WTC11 (cell line): ENCODE data around the gene SDE2.

Experiments
- ATF1 ChIP-seq: sonication (generic); formaldehyde crosslinking; IDR thresholded peaks from 2 replicates; pipeline ENCODE4 v1.8.1; 2023; ENCODE audit warnings: mild to moderate bottlenecking, moderate library complexity, missing genetic modification reagents
- NR2C2 ChIP-seq: sonication (generic); formaldehyde crosslinking; IDR thresholded peaks from 2 replicates; pipeline ENCODE4 v1.8.0; 2022; ENCODE audit warnings: mild to moderate bottlenecking, missing genetic modification reagents
- NR3C1 ChIP-seq: sonication (generic); formaldehyde crosslinking; conservative IDR thresholded peaks from 2 replicates; pipeline ENCODE4 v1.8.1; 2023; ENCODE audit warnings: low read depth, mild to moderate bottlenecking, missing genetic modification reagents
- OVOL2 ChIP-seq: fragments of 250-450 bp; sonication (Bioruptor Pico); IDR thresholded peaks from 2 replicates; pipeline ENCODE4 v1.9.0; 2021; ENCODE audit warnings: mild to moderate bottlenecking, borderline replicate concordance
- SP1 ChIP-seq: sonication (generic); formaldehyde crosslinking; conservative IDR thresholded peaks from 2 replicates; pipeline ENCODE4 v1.8.1; 2022; ENCODE audit warnings: missing genetic modification reagents
- TEAD4 ChIP-seq: sonication (generic); formaldehyde crosslinking; IDR thresholded peaks from 2 replicates; pipeline ENCODE4 v1.8.0; 2022; ENCODE audit warnings: mild to moderate bottlenecking, missing genetic modification reagents
- TP53 ChIP-seq: sonication (generic); formaldehyde crosslinking; IDR thresholded peaks from 2 replicates; pipeline ENCODE4 v1.8.1; 2023; ENCODE audit warnings: mild to moderate bottlenecking, missing genetic modification reagents
- ZNF423 ChIP-seq: fragments of 250-450 bp; sonication (Bioruptor Pico); IDR thresholded peaks from 2 replicates; pipeline ENCODE4 v2.1.2; 2022; ENCODE audit warnings: mild to moderate bottlenecking, moderate library complexity
- TF ChIP-seq, protein P1 (sequence below): fragments of 200-600 bp; IDR thresholded peaks from 2 replicates; pipeline ENCODE4 v1.8.0; 2022; ENCODE audit warnings: antibody characterized with exemption
- TF ChIP-seq, protein P2 (sequence below): fragments of 250-450 bp; sonication (Bioruptor Pico); IDR thresholded peaks from 2 replicates; pipeline ENCODE4 v1.9.0; 2021; ENCODE audit warnings: moderate library complexity, mild to moderate bottlenecking, inconsistent platforms, borderline replicate concordance
- TF ChIP-seq, protein P3 (sequence below): sonication (generic); formaldehyde crosslinking; IDR thresholded peaks from 2 replicates; pipeline ENCODE4 v1.8.1; 2023; ENCODE audit warnings: mild to moderate bottlenecking, missing genetic modification reagents
- TF ChIP-seq, protein P4 (sequence below): sonication (generic); formaldehyde crosslinking; IDR thresholded peaks from 2 replicates; pipeline ENCODE4 v1.8.1; 2023; ENCODE audit warnings: mild to moderate bottlenecking, missing genetic modification reagents, borderline replicate concordance
- TF ChIP-seq, protein P5 (sequence below): sonication (generic); formaldehyde crosslinking; IDR thresholded peaks from 2 replicates; pipeline ENCODE4 v1.8.1; 2022; ENCODE audit warnings: missing genetic modification reagents, borderline replicate concordance

DNA sequence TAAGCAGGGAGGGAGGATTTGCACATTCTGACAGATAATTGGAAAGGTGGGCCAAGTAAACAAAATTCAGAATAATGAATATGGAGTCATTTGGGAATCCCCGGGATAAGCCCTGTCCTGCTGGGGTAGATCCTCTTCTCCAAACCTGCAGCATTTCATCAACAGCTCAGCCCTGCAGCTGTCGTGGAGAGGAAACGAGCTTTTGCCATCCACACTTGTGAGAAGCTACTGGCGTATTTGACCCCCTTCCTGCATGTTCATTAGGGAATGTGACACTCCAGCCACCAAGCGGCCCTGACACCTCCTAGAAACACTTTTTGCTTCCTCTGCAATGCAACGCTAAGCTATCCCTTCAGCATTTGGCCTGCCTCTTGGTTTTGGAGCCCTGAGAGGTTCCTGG lies 50.1 kb downstream of the SDE2 start:
- TF ChIP-seq, protein P1, sequence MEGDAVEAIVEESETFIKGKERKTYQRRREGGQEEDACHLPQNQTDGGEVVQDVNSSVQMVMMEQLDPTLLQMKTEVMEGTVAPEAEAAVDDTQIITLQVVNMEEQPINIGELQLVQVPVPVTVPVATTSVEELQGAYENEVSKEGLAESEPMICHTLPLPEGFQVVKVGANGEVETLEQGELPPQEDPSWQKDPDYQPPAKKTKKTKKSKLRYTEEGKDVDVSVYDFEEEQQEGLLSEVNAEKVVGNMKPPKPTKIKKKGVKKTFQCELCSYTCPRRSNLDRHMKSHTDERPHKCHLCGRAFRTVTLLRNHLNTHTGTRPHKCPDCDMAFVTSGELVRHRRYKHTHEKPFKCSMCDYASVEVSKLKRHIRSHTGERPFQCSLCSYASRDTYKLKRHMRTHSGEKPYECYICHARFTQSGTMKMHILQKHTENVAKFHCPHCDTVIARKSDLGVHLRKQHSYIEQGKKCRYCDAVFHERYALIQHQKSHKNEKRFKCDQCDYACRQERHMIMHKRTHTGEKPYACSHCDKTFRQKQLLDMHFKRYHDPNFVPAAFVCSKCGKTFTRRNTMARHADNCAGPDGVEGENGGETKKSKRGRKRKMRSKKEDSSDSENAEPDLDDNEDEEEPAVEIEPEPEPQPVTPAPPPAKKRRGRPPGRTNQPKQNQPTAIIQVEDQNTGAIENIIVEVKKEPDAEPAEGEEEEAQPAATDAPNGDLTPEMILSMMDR: no peak
- TF ChIP-seq, protein P2, sequence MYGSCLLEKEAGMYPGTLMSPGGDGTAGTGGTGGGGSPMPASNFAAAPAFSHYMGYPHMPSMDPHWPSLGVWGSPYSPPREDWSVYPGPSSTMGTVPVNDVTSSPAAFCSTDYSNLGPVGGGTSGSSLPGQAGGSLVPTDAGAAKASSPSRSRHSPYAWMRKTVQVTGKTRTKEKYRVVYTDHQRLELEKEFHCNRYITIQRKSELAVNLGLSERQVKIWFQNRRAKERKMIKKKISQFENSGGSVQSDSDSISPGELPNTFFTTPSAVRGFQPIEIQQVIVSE (CRISPR knock-in tag): no peak
- TF ChIP-seq OVOL2: no peak
- no peak for TF ChIP-seq NR2C2 (CRISPR knock-in tag)
- no peak for TF ChIP-seq TEAD4 (CRISPR knock-in tag)
- no peak for TF ChIP-seq NR3C1 (CRISPR knock-in tag)
- no peak for TF ChIP-seq SP1 (CRISPR knock-in tag)
- TF ChIP-seq, protein P3, sequence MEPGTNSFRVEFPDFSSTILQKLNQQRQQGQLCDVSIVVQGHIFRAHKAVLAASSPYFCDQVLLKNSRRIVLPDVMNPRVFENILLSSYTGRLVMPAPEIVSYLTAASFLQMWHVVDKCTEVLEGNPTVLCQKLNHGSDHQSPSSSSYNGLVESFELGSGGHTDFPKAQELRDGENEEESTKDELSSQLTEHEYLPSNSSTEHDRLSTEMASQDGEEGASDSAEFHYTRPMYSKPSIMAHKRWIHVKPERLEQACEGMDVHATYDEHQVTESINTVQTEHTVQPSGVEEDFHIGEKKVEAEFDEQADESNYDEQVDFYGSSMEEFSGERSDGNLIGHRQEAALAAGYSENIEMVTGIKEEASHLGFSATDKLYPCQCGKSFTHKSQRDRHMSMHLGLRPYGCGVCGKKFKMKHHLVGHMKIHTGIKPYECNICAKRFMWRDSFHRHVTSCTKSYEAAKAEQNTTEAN (CRISPR knock-in tag): no peak
- TF ChIP-seq, protein P4, sequence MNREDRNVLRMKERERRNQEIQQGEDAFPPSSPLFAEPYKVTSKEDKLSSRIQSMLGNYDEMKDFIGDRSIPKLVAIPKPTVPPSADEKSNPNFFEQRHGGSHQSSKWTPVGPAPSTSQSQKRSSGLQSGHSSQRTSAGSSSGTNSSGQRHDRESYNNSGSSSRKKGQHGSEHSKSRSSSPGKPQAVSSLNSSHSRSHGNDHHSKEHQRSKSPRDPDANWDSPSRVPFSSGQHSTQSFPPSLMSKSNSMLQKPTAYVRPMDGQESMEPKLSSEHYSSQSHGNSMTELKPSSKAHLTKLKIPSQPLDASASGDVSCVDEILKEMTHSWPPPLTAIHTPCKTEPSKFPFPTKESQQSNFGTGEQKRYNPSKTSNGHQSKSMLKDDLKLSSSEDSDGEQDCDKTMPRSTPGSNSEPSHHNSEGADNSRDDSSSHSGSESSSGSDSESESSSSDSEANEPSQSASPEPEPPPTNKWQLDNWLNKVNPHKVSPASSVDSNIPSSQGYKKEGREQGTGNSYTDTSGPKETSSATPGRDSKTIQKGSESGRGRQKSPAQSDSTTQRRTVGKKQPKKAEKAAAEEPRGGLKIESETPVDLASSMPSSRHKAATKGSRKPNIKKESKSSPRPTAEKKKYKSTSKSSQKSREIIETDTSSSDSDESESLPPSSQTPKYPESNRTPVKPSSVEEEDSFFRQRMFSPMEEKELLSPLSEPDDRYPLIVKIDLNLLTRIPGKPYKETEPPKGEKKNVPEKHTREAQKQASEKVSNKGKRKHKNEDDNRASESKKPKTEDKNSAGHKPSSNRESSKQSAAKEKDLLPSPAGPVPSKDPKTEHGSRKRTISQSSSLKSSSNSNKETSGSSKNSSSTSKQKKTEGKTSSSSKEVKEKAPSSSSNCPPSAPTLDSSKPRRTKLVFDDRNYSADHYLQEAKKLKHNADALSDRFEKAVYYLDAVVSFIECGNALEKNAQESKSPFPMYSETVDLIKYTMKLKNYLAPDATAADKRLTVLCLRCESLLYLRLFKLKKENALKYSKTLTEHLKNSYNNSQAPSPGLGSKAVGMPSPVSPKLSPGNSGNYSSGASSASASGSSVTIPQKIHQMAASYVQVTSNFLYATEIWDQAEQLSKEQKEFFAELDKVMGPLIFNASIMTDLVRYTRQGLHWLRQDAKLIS (CRISPR knock-in tag): no peak
- TF ChIP-seq TP53 (CRISPR knock-in tag): no peak
- no peak for TF ChIP-seq ATF1
- TF ChIP-seq, protein P5, sequence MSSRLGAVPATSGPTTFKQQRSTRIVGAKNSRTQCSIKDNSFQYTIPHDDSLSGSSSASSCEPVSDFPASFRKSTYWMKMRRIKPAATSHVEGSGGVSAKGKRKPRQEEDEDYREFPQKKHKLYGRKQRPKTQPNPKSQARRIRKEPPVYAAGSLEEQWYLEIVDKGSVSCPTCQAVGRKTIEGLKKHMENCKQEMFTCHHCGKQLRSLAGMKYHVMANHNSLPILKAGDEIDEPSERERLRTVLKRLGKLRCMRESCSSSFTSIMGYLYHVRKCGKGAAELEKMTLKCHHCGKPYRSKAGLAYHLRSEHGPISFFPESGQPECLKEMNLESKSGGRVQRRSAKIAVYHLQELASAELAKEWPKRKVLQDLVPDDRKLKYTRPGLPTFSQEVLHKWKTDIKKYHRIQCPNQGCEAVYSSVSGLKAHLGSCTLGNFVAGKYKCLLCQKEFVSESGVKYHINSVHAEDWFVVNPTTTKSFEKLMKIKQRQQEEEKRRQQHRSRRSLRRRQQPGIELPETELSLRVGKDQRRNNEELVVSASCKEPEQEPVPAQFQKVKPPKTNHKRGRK (CRISPR knock-in tag): no peak
- no peak for TF ChIP-seq ZNF423 (CRISPR knock-in tag)
